NCI-H128 (cell line): ENCODE results near the gene MICAL2.

Source experiments
- DNase-seq: peaks from one replicate; lab custom pipeline; 2025; ENCODE audit not compliant: unreplicated experiment; lab: John Stamatoyannopoulos, UW

MICAL2 gene

DNA sequence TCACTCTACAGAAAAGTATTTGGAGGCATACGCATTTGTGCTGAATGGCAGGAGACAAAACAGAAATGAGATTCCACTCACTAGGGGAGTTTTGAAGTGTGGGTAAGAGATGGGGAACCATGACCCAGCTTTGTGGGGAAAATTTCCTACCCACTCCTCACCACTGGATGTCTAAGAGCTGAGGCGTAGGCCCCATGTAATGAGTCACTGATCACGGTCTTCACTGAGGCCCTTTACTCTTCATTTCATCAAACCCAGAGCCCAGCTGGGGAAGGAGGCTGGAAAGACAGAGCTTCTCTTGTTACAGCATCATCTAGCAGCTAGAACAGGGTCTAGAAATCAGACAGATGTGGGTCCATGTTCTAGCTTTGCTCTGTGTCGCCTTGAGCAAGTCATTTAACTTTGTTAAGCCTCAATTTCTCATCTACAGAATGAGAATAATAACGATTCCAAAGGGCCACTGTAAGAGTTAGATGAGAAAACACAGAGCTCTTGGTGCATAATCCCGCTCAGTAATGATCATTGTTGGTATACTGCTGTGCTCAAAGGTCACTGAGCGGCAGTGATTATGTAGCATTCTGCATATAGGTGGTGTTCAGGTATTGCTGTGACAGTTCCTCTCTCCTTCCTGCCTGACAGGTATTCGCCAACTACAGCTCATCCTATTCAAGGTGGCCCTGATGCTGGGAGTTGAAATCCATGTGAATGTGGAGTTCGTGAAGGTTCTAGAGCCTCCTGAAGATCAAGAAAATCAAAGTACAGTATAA lies 97.2 kb downstream of the MICAL2 start:
- DNase-seq, result no peak

GRCh38 chr11:12209096-12209495 lies 98.7 kb downstream of the MICAL2 start:
- no peak for DNase-seq

GRCh38 chr11:12210200-12210599 lies 99.8 kb downstream of the MICAL2 start:
- DNase-seq, result no peak

- DNase-seq, result no peak
Measured at GRCh38 chr11:12211331-12212065, 101.1 kb downstream of the MICAL2 start.

DNA sequence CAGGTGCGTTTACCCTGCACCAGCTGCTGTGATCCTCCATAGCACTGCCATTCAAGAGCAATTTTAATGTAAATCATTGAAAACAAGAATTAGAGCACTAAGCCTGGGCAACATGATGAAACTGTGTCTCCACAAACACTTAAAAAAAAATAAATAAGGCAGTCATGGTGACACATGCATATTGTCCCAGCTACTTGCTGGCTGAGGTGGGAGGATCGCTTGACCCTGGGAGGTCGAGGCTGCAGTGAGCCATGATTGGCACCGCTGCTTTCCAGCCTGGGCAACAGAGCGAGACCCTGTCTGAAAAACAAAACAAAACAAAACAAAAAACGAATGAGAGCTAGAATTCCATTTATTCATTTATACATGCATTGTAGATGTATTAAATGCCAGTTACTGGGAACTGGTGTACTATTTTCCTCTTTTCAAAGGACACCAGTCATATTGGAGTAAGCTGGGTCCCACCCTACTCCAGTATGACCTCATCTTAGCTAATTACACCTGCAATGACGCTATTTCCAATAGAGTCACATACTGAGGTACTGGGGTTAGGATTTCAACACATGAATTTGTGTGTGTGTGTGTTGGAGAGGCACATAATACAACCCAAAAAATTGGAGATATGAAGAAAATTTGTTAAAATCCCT lies 101.9 kb downstream of the MICAL2 start:
- no peak for DNase-seq

DNA sequence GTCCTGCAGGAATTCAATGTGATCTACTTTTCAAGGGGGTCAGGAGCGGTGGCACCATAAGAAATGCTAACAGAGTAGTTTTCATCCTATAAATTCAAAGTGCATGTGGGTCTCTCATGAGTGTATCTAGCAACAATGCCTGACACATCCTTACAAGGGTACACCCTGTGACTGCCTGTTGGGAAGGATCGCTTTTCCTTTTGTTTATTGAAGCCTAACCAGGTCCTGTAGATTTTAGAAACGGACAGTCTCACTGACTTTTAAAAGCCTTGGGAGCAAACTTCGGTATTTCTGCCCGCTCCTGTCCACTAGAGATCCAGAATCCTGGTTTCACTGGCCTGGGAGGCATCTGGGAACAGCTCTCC lies 102.4 kb downstream of the MICAL2 start:
- DNase-seq, result no peak

- no peak for DNase-seq
Measured at GRCh38 chr11:12213883-12214282, 103.5 kb downstream of the MICAL2 start.

DNA sequence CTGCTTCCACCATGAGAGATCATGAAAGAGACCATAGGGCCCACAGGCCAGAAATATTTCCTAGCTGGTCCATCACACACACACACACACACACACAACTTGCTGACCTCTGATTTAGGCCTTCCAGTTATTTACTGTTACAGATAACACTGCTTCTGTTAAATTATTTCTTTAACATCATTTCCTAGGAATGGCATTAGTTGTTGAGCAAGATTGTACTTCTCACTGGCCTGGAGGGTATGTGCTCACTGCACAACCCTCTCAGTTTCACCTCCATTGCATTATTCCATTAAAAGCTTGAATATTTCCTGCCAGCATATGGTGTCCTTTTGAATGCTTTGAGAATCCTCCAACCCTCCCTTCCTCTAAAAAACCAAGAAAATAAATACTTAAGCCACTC lies 104.4 kb downstream of the MICAL2 start:
- no peak for DNase-seq

GRCh38 chr11:12215181-12215593 lies 104.8 kb downstream of the MICAL2 start:
- DNase-seq, result no peak

GRCh38 chr11:12216041-12216451 lies 105.7 kb downstream of the MICAL2 start:
- DNase-seq, result no peak

- DNase-seq, result no peak
Measured at GRCh38 chr11:12216671-12217374, 106.4 kb downstream of the MICAL2 start.

GRCh38 chr11:12217879-12218278 lies 107.5 kb downstream of the MICAL2 start:
- DNase-seq, result no peak

GRCh38 chr11:12218909-12219308 lies 108.5 kb downstream of the MICAL2 start:
- DNase-seq, result no peak

- no peak for DNase-seq
Measured at GRCh38 chr11:12219757-12220156, 109.4 kb downstream of the MICAL2 start.

DNA sequence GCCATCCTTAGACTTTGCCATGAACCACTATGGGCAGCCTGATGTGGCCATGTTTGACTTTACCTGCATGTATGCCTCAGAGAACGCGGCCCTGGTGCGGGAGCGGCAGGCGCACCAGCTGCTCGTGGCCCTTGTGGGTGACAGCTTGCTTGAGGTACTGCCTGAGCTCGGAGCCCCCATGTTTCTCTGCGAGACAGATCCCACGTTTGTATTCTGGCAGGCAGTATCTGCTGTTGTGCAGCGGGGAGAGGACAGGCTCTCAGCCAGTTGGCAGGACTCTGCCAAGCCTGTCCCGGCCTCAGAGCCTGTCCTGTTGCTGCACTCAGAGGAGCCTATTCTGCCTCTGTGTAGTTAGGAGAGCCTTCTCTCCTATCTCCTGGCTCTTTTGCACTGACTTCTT lies 109.9 kb downstream of the MICAL2 start:
- no peak for DNase-seq

GRCh38 chr11:12221051-12221535 lies 110.7 kb downstream of the MICAL2 start:
- DNase-seq, result no peak

DNA sequence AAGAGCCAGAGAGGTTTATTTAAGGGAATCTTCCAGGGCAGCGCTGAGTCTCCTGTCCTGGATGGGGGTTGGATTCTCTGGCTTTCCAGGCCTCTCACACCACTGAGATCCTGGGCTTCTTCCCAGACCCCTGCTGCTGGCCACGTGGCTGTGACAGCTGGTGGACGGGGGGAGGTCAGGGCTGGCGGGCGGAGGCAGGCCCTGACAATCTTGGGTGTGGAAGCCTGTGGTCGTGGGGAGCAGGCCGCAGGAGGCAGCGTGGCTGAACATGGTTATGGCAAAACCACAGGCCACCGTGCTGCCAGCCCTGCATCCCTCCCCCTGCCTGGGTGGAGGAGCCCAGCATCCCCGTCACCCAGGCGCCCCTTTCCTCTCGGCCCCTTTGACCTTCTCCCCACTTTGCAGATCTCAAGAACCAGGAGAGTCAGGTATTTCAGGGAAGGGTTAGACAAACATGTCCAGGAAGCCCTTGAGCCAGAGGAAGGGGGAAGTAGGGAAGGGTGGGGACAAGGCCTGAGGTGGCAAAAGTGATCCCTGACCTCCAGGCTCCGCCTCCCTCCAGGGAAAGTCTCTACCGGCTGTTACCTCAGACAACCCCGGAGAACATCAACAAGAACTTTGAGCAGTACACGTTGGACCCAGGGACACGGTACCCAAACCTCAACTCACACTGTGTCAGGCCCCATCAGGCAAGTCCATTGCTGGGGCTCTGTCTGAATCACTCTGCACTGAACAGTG lies 111.8 kb downstream of the MICAL2 start:
- no peak for DNase-seq

DNA sequence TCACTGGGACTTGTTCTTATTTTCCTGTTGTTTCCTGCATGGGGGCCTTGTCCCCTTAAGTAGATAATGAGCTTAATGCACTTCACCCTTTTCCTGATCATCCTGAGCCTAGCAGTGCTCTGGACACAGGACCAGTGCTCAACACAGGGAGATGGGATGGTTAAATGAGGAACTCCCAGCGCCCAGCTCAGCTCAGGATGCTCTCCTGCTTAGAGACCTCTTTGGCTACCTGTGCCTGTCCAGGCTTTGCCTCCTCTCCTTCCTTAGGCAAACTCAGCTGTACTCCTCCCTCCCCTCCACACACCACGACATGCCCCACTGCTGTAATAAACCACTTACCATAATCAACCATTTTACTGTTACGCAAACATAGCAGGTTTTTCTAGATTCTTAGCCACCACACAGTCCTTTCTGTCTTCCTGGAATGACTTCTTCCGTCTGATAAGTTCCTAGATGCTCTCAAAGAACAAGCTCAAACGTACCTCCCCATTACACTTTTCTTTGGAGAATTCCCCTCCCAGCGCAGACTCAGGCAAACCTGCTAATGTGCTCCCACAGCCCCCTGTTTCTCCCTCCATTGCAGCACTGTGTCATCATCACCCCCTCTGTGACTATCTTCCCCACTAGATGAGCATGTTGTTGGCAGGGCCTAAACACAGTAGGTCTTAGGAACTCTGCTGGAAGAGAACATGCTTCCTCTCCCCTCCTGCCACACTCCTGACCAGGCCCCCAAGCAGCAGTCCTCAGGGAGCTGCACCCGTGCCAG lies 113.6 kb downstream of the MICAL2 start:
- DNase-seq, result no peak

GRCh38 chr11:12224537-12224893 lies 114.1 kb downstream of the MICAL2 start:
- no peak for DNase-seq
